Activated CD4-positive, alpha-beta T cell treated with anti-CD3 and anti-CD28 coated beads for 36 hours (primary cell): ENCODE results near the gene ELOVL6. TPM values are rescaled to one million over a fixed set of nuclear protein-coding genes. Genes with fewer than 3 reads are reported as not detected.

Experiments
- ATAC-seq: fragments of 200-7000 bp; cut with Tn5 transposase; one replicate; pipeline ENCODE4 v1.10.0; 2021; ENCODE audit warnings: mild to moderate bottlenecking, moderate library complexity
- CTCF ChIA-PET: fragments of 350-600 bp; sonication (Branson Sonifier 250); formaldehyde crosslinking; loops from one replicate; lab custom pipeline; 2021; ENCODE audit warnings: antibody characterized with exemption; lab: Charles Lee
- POLR2A ChIA-PET: fragments of 350-600 bp; sonication (Branson Sonifier 250); formaldehyde crosslinking; loops from one replicate; lab custom pipeline; 2021; ENCODE audit warnings: antibody characterized with exemption, inconsistent platforms; lab: Charles Lee
- DNase-seq: peaks from one replicate; pipeline ENCODE4 v3.0.0-alpha.2; 2020
- H3K27ac Mint-ChIP-seq: one replicate; pipeline ENCODE4 v1.8.0; 2021; ENCODE audit warnings: mixed read lengths
- H3K27me3 Mint-ChIP-seq: one replicate; pipeline ENCODE4 v1.8.0; 2021; ENCODE audit warnings: mixed read lengths
- H3K36me3 Mint-ChIP-seq: one replicate; pipeline ENCODE4 v1.8.0; 2021; ENCODE audit warnings: low read depth, mixed read lengths
- H3K4me1 Mint-ChIP-seq: one replicate; pipeline ENCODE4 v1.8.0; 2021; ENCODE audit warnings: mixed read lengths
- H3K4me3 Mint-ChIP-seq: one replicate; pipeline ENCODE4 v1.8.0; 2021; ENCODE audit warnings: mild to moderate bottlenecking, moderate library complexity, mixed read lengths
- H3K9me3 Mint-ChIP-seq: one replicate; pipeline ENCODE4 v1.8.0; 2021; ENCODE audit warnings: low read depth, mixed read lengths
- intact Hi-C, 2 experiments: fragments of 100-400 bp; cut with DNase I in 1 of 2; cut with micrococcal nuclease in 1 of 2; formaldehyde crosslinking; loops; one replicate each; pipeline versions ENCODE4 v1.14.2 to v1.15.1; 2022 to 2024; cut with DNase I, micrococcal nuclease
- total RNA-seq, 2 experiments: library from RNA; stranded (reverse); gene quantifications; one replicate each; pipeline ENCODE4 v1.2.3, GENCODE V29; 2021

The ELOVL6 gene
- total RNA-seq, 2 experiments from 2014 or later = 10.2 TPM

GRCh38 chr4:110128472-110128919, 69.9 kb downstream of the ELOVL6 start:
- Mint-ChIP-seq H3K27me3 (no peaks in the 10 kb centered on the region), H3K4me1 (peaks cover 15% of the 10 kb centered on the region), H3K4me3 (no peak overlapping the region), H3K36me3 (no peaks in the 10 kb centered on the region), H3K9me3 (peaks cover 1% of the 10 kb centered on the region), H3K27ac (peak overlapping the region; percentile 17)
- intact Hi-C loops = no loop called here
- ATAC-seq (peak; percentile 74), DNase-seq (no peak)
- ChIA-PET POLR2A (no interaction called here), CTCF (interaction anchor here (0.8 to 0.9 kb wide), 2 partner anchors 27 to 79 kb away, joined by 3 to 4 read pairs; no protein-coding TSS in a partner anchor)

DNA sequence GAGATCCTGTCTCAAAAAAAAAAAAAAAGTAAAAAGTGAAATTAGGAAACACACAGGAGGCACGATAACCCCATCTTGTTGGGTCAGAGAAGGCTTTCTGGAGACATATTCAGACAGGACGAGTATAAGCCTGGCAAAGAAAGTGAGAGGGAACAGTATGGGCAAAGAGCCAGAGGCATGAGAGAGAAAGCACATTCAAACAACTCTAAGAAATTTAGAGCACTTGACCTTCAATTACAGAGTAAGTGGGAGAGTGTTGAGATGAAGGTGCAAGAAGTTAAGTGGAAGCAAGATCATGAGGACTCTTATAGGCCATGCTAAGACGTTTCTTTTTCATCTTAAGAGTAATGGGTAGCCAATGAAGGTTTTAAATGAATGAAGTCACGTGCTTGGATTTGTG, 70.4 kb downstream of the ELOVL6 start:
- intact Hi-C loops = no loop called here
- Mint-ChIP-seq H3K27ac (no peak overlapping the region), H3K36me3 (no peaks in the 10 kb centered on the region), H3K27me3 (no peaks in the 10 kb centered on the region), H3K9me3 (peaks cover 1% of the 10 kb centered on the region), H3K4me3 (no peak overlapping the region), H3K4me1 (peaks cover 15% of the 10 kb centered on the region)
- ChIA-PET POLR2A (no interaction called here), CTCF (interaction anchor here (0.9 kb wide), 1 partner anchor 79 kb away, joined by 4 read pairs; no protein-coding TSS in a partner anchor)
- ATAC-seq (no peak), DNase-seq (no peak)

DNA sequence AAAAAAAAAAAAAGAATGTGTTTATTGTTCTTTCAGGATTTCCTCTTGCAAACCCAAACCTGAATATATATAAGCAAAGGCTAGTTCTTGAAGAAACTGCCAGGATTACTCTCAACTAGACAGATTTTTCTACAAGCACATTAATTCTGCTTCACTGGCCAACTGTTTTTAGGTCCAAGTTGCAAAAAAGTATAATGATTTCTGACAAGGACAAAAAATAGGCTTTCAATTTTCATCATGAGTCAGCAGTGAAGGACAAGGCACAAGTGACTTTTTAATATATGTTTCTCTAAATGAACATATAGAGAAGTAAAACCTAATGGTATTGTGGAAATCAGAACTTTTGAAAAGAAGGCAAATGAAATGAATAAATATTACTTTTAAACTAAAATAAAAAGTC, 73.7 kb downstream of the ELOVL6 start:
- CTCF ChIA-PET = no interaction called here
- Mint-ChIP-seq H3K36me3 (peaks cover 2% of the 10 kb centered on the region), H3K27ac (no peak overlapping the region), H3K4me1 (peaks cover 18% of the 10 kb centered on the region), H3K9me3 (peaks cover 1% of the 10 kb centered on the region), H3K27me3 (no peaks in the 10 kb centered on the region), H3K4me3 (no peak overlapping the region)
- no peak for DNase-seq
- intact Hi-C loops = no loop called here
- POLR2A ChIA-PET = no interaction called here
- no peak for ATAC-seq

GRCh38 chr4:110122201-110122600, 76.2 kb downstream of the ELOVL6 start:
- ChIA-PET CTCF (interaction anchor here (1.1 kb wide), 1 partner anchor 43 kb away, joined by 4 read pairs; no protein-coding TSS in a partner anchor), POLR2A (no interaction called here)
- intact Hi-C loops = no loop called here
- Mint-ChIP-seq H3K4me3 (no peak overlapping the region), H3K36me3 (peaks cover 2% of the 10 kb centered on the region), H3K4me1 (peaks cover 8% of the 10 kb centered on the region), H3K27me3 (no peaks in the 10 kb centered on the region), H3K27ac (no peak overlapping the region), H3K9me3 (no peaks in the 10 kb centered on the region)
- ATAC-seq (no peak), DNase-seq (no peak)

- ChIA-PET POLR2A (no interaction called here), CTCF (interaction anchor here (0.9 to 1.2 kb wide), 2 partner anchors 22 to 90 kb away, joined by 5 to 7 read pairs; no protein-coding TSS in a partner anchor)
- DNase-seq (no peak), ATAC-seq (no peak)
- H3K9me3 Mint-ChIP-seq = no peaks in the 10 kb centered on the region
- H3K4me1 Mint-ChIP-seq = peaks cover 8% of the 10 kb centered on the region
- intact Hi-C loops = no loop called here
- H3K27ac Mint-ChIP-seq = no peak overlapping the region
- H3K27me3 Mint-ChIP-seq = no peaks in the 10 kb centered on the region
- no peak overlapping the region for H3K4me3 Mint-ChIP-seq
- H3K36me3 Mint-ChIP-seq = peaks cover 6% of the 10 kb centered on the region
These were observed 77.9 kb downstream of the ELOVL6 start for GRCh38 chr4:110120506-110120905.

DNA sequence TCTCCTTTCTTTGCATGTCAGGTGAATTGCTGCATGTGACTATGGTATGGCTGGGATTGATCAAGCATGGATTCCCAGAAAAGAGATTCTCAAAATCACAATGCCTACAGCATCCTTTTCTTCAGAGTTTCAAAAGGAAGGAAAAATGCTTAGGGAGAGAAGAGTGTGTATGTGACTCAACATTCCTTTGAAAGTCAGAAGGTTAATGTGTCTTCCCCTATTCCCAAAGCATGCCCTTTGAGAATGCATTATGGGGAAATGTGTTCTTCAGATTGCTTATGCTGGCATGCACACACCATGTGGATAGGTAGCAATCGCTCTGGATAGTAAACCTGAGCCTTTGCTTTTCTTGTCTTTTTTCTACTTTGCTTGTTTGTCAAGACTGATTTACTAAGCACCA, 78.5 kb downstream of the ELOVL6 start:
- Mint-ChIP-seq H3K27me3 (no peaks in the 10 kb centered on the region), H3K36me3 (peaks cover 6% of the 10 kb centered on the region), H3K27ac (no peak overlapping the region), H3K4me3 (no peak overlapping the region), H3K9me3 (no peaks in the 10 kb centered on the region), H3K4me1 (peaks cover 8% of the 10 kb centered on the region)
- ATAC-seq (no peak), DNase-seq (no peak)
- CTCF ChIA-PET = interaction anchor here (0.6 to 1.5 kb wide), 5 partner anchors 21 to 124 kb away, joined by 3 to 7 read pairs (median 3); no protein-coding TSS in a partner anchor
- intact Hi-C loops = no loop called here
- POLR2A ChIA-PET = no interaction called here

GRCh38 chr4:110119337-110119736, 79.1 kb downstream of the ELOVL6 start:
- no peak overlapping the region for H3K4me3 Mint-ChIP-seq
- H3K27me3 Mint-ChIP-seq = no peaks in the 10 kb centered on the region
- peaks cover 6% of the 10 kb centered on the region for H3K36me3 Mint-ChIP-seq
- CTCF ChIA-PET = interaction anchor here (0.6 to 1.5 kb wide), 6 partner anchors 18 to 125 kb away, joined by 3 to 4 read pairs (median 3); no protein-coding TSS in a partner anchor
- no peak overlapping the region for H3K27ac Mint-ChIP-seq
- intact Hi-C loops = no loop called here
- peaks cover 8% of the 10 kb centered on the region for H3K4me1 Mint-ChIP-seq
- DNase-seq = no peak
- no peak for ATAC-seq
- POLR2A ChIA-PET = no interaction called here
- no peaks in the 10 kb centered on the region for H3K9me3 Mint-ChIP-seq

DNA sequence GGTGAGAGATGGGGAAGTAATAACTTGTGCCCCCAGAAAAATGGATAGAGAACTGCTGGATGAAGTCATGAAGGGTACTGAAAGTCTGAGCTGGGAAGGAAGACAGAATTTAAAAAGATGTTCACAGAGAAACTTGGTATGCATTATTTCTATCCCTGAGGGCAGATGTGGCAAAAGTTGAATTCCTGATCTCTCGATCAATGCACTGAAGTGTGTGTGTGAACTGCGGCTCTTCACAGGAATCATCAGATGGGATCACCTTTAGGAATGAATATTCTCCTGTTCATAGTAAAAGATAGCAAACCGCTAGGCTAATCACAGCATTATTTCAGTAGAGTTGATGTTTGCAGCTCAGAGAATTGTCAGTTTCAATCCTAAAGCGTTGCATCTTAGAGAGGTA, 86.4 kb downstream of the ELOVL6 start:
- ChIA-PET POLR2A (no interaction called here), CTCF (no interaction called here)
- no peak for ATAC-seq
- no peak for DNase-seq
- intact Hi-C loops = no loop called here
- Mint-ChIP-seq H3K4me3 (no peak overlapping the region), H3K27me3 (no peaks in the 10 kb centered on the region), H3K9me3 (no peaks in the 10 kb centered on the region), H3K27ac (no peak overlapping the region), H3K4me1 (peaks cover 1% of the 10 kb centered on the region), H3K36me3 (peaks cover 5% of the 10 kb centered on the region)

- CTCF ChIA-PET = interaction anchor here (0.5 to 0.6 kb wide), 2 partner anchors 26 to 35 kb away, joined by 3 read pairs; no protein-coding TSS in a partner anchor
- ATAC-seq (no peak), DNase-seq (no peak)
- Mint-ChIP-seq H3K4me1 (peaks cover 1% of the 10 kb centered on the region), H3K27me3 (no peaks in the 10 kb centered on the region), H3K36me3 (no peaks in the 10 kb centered on the region), H3K27ac (no peak overlapping the region), H3K9me3 (no peaks in the 10 kb centered on the region), H3K4me3 (no peak overlapping the region)
- POLR2A ChIA-PET = interaction anchor here (0.6 kb wide), 1 partner anchor 22 kb away, joined by 4 read pairs; no protein-coding TSS in a partner anchor
- intact Hi-C loops = no loop called here
These were observed 89.0 kb downstream of the ELOVL6 start for GRCh38 chr4:110109455-110109854.

- H3K27me3 Mint-ChIP-seq = no peaks in the 10 kb centered on the region
- no peaks in the 10 kb centered on the region for H3K36me3 Mint-ChIP-seq
- ATAC-seq = no peak
- H3K9me3 Mint-ChIP-seq = no peaks in the 10 kb centered on the region
- intact Hi-C loops = no loop called here
- ChIA-PET CTCF (no interaction called here), POLR2A (no interaction called here)
- H3K4me3 Mint-ChIP-seq = no peak overlapping the region
- peaks cover 1% of the 10 kb centered on the region for H3K4me1 Mint-ChIP-seq
- no peak overlapping the region for H3K27ac Mint-ChIP-seq
- no peak for DNase-seq
These were observed 89.5 kb downstream of the ELOVL6 start for GRCh38 chr4:110108960-110109359.

- no peak overlapping the region for H3K27ac Mint-ChIP-seq
- DNase-seq = no peak
- POLR2A ChIA-PET = no interaction called here
- no peak for ATAC-seq
- H3K36me3 Mint-ChIP-seq = no peaks in the 10 kb centered on the region
- H3K4me3 Mint-ChIP-seq = no peak overlapping the region
- CTCF ChIA-PET = no interaction called here
- H3K27me3 Mint-ChIP-seq = no peaks in the 10 kb centered on the region
- peaks cover 1% of the 10 kb centered on the region for H3K4me1 Mint-ChIP-seq
- intact Hi-C loops = no loop called here
- no peaks in the 10 kb centered on the region for H3K9me3 Mint-ChIP-seq
These were observed 90.0 kb downstream of the ELOVL6 start for GRCh38 chr4:110108422-110108821.

DNA sequence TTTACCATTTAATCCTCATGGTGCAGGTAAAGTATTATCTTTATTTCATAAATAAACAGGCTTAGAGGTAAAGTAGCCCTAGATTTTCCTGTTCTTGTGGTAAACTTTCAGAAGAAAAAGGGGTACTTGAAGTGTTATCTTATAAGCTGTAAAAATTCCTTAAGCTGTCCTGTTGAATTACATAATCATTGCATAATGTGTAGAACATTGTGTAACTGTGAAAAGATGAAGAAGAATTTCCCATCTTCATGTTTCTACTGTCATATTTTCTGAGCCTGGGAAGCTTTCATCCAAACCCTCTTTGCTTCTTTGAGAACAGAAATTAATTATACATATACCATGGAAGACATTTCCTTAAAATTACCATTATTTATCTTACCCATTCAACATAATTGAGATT, 90.5 kb downstream of the ELOVL6 start:
- ChIA-PET CTCF (no interaction called here), POLR2A (no interaction called here)
- Mint-ChIP-seq H3K4me3 (no peak overlapping the region), H3K27me3 (no peaks in the 10 kb centered on the region), H3K9me3 (no peaks in the 10 kb centered on the region), H3K4me1 (peaks cover 1% of the 10 kb centered on the region), H3K36me3 (no peaks in the 10 kb centered on the region), H3K27ac (no peak overlapping the region)
- no peak for ATAC-seq
- no peak for DNase-seq
- intact Hi-C loops = no loop called here
